Measurements from ENCODE around the gene IL17B. TPM values are rescaled to one million over a fixed set of nuclear protein-coding genes. Genes with fewer than 3 reads are reported as not detected.

Gene IL17B
- total RNA-seq, 2 donors from 2014 or later, result not detected

DNA sequence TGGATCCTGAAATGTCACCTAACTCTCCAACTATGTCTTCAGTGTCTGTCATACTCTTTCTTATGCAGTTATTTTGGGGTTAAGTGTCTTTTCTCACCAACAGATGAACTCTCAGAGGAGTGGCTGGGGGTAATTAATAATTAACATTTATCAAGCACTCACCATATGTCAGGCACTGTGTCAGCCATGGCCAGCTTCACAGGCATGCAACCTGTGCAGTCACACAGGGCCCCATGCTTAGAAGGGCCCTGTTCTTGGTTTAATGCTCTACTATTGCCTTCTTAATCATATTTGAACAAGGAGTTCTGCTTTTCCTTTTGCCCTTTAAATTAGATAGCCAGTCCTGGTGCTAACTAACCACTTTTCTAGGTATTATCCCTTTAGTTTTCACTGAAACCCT, 37.2 kb downstream of the IL17B start:
- Histone ChIP-seq H3K4me1 (ENCODE audit: control insufficient read depth, insufficient read depth, low read length) (no peaks in the 10 kb centered on the region), H3K27me3 (ENCODE audit: control insufficient read depth, insufficient read depth, low read length, poor library complexity, severe bottlenecking) (peaks cover 13% of the 10 kb centered on the region), H3K9ac (ENCODE audit: extremely low read depth, low read length, poor library complexity, severe bottlenecking) (no peak overlapping the region), H3K9me3 (ENCODE audit: control insufficient read depth, low read length) (no peaks in the 10 kb centered on the region), H3K36me3 (ENCODE audit: control insufficient read depth, insufficient read depth, low read length) (no peaks in the 10 kb centered on the region), H3K4me3 (ENCODE audit: low read length) (no peak overlapping the region), H3K27ac (ENCODE audit: low read depth, low read length) (no peak overlapping the region)
- Mint-ChIP-seq H3K9me3 (no peaks in the 10 kb centered on the region), H3K4me1 (peaks cover 4% of the 10 kb centered on the region), H3K27me3 (ENCODE audit: insufficient read depth) (peaks cover 27% of the 10 kb centered on the region), H3K36me3 (ENCODE audit: low read depth) (peaks cover under 1% of the 10 kb centered on the region), H3K4me3 (no peak overlapping the region), H3K27ac (no peak overlapping the region)
- TF ChIP-seq, protein P1, sequence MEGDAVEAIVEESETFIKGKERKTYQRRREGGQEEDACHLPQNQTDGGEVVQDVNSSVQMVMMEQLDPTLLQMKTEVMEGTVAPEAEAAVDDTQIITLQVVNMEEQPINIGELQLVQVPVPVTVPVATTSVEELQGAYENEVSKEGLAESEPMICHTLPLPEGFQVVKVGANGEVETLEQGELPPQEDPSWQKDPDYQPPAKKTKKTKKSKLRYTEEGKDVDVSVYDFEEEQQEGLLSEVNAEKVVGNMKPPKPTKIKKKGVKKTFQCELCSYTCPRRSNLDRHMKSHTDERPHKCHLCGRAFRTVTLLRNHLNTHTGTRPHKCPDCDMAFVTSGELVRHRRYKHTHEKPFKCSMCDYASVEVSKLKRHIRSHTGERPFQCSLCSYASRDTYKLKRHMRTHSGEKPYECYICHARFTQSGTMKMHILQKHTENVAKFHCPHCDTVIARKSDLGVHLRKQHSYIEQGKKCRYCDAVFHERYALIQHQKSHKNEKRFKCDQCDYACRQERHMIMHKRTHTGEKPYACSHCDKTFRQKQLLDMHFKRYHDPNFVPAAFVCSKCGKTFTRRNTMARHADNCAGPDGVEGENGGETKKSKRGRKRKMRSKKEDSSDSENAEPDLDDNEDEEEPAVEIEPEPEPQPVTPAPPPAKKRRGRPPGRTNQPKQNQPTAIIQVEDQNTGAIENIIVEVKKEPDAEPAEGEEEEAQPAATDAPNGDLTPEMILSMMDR (conservative IDR thresholded peaks at IDR 0.05), result no peak
- no peak for DNase-seq

DNA sequence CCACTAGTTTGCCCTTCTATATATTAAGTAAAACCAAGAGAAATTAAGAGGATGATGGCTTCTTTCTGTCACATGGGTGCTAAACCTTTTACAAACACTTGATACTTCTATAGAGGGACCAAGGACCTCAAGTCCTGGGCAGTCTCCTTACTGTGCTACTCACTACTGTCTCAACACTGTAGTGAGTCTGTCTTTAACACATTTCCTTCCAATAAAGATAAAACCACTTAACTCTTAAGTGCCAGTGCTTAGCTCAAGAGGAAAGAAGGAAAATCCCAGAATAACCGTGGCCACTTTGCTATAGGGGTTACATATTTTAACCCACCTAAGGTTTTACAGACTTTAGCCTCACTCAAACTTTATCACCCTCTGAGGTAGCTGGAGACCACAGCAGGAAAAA, 38.2 kb downstream of the IL17B start:
- H3K27me3 Mint-ChIP-seq (ENCODE audit: insufficient read depth), result peaks cover 32% of the 10 kb centered on the region
- TF ChIP-seq, protein P1 (conservative IDR thresholded peaks at IDR 0.05), result no peak
- H3K4me1 Mint-ChIP-seq, result peaks cover 1% of the 10 kb centered on the region
- Histone ChIP-seq H3K4me3 (ENCODE audit: low read length) (no peak overlapping the region), H3K9ac (ENCODE audit: extremely low read depth, low read length, poor library complexity, severe bottlenecking) (no peak overlapping the region), H3K27ac (ENCODE audit: low read depth, low read length) (no peak overlapping the region), H3K4me1 (ENCODE audit: control insufficient read depth, insufficient read depth, low read length) (no peaks in the 10 kb centered on the region), H3K9me3 (ENCODE audit: control insufficient read depth, low read length) (no peaks in the 10 kb centered on the region), H3K36me3 (ENCODE audit: control insufficient read depth, insufficient read depth, low read length) (no peaks in the 10 kb centered on the region), H3K27me3 (ENCODE audit: control insufficient read depth, insufficient read depth, low read length, poor library complexity, severe bottlenecking) (peaks cover 13% of the 10 kb centered on the region)
- WGBS, 2 experiments (ENCODE audit: insufficient coverage in 1 of 2, insufficient read length in 1 of 2), result 85% methylated on average over 1 of the region's 1 CpG; no CpG with 5 or more reads in 1 of the 2 experiments
- no peaks in the 10 kb centered on the region for H3K36me3 Mint-ChIP-seq (ENCODE audit: low read depth)
- H3K27ac Mint-ChIP-seq, result no peak overlapping the region
- no peak for DNase-seq
- H3K4me3 Mint-ChIP-seq, result no peak overlapping the region
- H3K9me3 Mint-ChIP-seq, result no peaks in the 10 kb centered on the region

DNA sequence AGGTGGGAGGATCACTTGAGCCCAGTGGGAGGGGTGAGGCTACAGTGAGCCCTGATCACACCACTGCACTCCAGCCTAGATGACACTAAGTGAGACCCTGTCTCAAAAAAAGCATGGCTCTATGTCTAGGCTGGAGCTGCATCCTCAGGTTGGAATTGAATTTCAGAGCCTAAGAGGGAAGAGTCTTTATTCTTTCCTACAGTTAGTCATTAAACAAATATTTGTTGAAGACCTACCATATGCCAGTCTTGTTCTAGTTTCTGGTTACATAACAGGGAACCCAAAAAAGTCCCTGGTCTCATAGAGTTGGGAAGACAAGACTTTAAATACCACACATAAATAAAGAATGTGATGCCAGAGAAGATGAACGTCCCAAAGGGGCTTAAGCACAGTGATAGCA, 40.7 kb downstream of the IL17B start:
- Mint-ChIP-seq H3K27me3 (ENCODE audit: insufficient read depth) (peaks cover 24% of the 10 kb centered on the region), H3K27ac (no peak overlapping the region), H3K4me1 (no peaks in the 10 kb centered on the region), H3K36me3 (ENCODE audit: low read depth) (no peaks in the 10 kb centered on the region), H3K4me3 (no peak overlapping the region), H3K9me3 (no peaks in the 10 kb centered on the region)
- Histone ChIP-seq H3K4me3 (ENCODE audit: low read length) (no peak overlapping the region), H3K27ac (ENCODE audit: low read depth, low read length) (no peak overlapping the region), H3K27me3 (ENCODE audit: control insufficient read depth, insufficient read depth, low read length, poor library complexity, severe bottlenecking) (peaks cover 6% of the 10 kb centered on the region), H3K9me3 (ENCODE audit: control insufficient read depth, low read length) (no peaks in the 10 kb centered on the region), H3K36me3 (ENCODE audit: control insufficient read depth, insufficient read depth, low read length) (no peaks in the 10 kb centered on the region), H3K9ac (ENCODE audit: extremely low read depth, low read length, poor library complexity, severe bottlenecking) (no peak overlapping the region), H3K4me1 (ENCODE audit: control insufficient read depth, insufficient read depth, low read length) (no peaks in the 10 kb centered on the region)
- no peak for DNase-seq
- TF ChIP-seq, protein P1 (conservative IDR thresholded peaks at IDR 0.05), result no peak
- WGBS, 2 experiments (ENCODE audit: insufficient coverage in 1 of 2, insufficient read length in 1 of 2), result 83 to 88% methylated on average over 1 of the region's 1 CpG

All from endodermal cell (in vitro differentiated cells).